ENCODE results near the gene DENND2A. TPM values are rescaled to one million over a fixed set of nuclear protein-coding genes. Genes with fewer than 3 reads are reported as not detected.
"Not testable (repeated sequence)": the region's sequence is repeated elsewhere in the genome, so short reads cannot be mapped to it uniquely, and the experiment has no call there.

DENND2A gene
- total RNA-seq, 1 donor from 2014 or later: 6.3 TPM

DNA sequence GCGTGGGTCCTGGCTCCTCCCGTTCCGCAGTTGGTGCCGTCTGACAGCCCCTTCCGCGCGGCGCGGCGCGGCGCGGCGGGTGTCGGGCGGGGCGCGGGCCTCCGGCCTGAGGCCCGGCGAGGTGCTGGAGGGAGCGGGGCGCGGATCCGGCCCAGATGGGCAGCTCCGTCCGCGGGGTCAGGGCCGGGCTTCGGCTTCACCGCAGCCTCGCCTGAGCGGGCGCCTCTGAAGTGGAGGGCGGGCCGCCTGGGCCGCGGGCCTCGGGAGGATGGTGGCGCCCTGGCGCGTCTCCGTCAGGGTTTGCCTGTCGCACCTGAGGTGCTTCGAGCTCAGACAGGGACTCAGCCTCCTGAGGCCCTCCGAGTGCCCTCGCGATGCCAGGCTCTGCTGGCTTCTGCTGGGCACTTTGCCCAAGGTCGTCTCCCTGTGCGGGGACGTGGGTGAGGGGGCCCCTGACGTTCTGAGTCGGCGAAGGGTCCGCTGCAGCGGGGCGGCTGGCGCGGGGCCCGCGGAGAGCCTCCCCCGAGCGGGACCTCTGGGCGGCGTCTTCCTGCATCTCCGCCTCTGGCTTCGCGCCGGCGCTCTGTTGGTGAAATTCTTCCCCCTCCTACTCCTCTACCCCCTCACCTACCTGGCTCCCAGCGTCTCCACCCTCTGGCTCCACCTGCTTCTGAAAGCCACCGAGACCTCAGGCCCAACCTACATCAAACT is 32.6 kb upstream of the DENND2A start:
- DNase-seq (ENCODE audit: low spot score): peak; percentile 64

DNA sequence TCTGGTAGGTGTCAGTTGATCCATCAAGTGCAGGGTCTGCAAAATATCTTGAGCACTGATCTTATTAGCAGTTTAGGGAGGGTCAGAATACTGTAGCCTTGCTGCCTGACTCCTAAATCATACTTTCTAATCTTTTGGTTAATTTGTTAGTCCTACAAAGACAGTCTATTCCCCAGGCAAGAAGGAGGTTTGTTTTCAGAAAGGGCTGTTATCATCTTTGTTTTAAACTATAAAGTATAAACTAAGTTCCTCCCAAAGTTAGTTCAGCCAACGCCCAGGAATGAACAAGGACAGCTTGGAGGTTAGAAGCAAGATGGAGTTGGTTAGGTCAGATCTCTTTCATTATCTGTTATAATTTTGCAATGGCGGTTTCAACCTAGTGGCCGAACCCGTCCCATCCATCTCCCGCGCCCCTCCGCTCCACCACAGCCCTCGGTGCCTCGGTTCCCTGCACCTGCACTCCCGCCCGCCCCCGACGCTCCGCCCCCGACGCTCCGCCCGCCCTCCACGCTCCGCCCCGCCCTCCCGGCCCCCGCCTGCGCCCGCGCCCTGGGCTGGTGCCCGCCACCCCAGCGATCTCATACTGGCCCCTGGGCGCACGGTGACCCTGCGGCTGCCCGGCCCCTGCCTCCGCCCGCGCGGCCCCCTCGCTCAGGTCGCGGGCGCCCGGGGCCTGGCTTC is 31.9 kb upstream of the DENND2A start, which contains the start of gene ADCK2:
Gene ADCK2 (plus strand): TSS at position 564 of the 681 bp plus-strand sequence. CDS start 386 bp downstream, outside the sequence.
- DNase-seq (ENCODE audit: low spot score): peak; percentile 51

DNA sequence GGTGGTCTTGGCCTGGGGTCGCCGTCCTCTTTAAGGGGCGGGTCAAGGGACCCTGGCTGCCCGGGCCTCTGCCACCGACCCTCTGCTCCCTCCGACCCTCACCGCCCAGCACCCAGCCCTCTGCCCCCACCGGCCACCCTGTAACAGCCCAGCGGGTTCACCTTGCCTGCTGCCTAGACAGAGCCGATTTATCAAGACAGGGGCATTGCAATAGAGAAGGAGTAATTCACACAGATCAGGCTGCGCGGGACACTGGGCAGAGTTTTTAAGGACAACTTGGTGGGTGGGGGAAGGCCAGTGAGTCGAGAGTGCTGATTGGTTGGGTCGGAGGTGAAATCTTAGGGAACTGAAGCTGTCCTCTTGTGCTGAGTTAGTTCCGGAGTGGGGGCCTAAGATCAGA is 31.4 kb upstream of the DENND2A start:
- no peak for DNase-seq (ENCODE audit: low spot score)

DNA sequence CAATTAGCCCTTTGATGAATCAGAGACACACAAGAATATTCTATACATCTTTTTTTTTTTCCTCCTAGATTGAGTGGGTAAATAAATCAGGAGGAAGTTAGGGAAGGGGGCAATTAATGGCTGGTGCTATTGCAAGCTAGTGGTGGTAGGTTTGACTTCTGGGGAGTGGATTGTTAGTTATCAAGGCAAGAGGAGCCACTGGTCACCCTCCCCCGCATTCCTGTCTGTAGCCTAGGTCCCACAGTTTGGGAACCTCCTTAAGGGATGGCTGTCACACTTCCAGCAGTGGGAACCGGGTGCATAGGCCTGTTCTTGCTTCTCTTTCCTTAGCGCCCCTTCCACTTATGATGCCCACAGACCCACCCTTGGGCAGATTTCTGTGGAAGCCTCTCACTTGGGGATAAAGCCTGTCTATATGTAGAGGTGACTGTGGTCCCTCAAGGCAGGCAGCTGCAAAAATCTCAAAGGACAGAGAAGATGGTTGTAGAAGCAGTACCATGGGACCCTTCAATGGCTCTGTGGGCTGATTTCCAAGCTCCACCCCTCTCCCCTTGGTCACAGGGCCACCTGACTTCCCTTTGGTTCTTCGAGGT is 29.8 kb upstream of the DENND2A start:
- no peak for DNase-seq (ENCODE audit: low spot score)

DNA sequence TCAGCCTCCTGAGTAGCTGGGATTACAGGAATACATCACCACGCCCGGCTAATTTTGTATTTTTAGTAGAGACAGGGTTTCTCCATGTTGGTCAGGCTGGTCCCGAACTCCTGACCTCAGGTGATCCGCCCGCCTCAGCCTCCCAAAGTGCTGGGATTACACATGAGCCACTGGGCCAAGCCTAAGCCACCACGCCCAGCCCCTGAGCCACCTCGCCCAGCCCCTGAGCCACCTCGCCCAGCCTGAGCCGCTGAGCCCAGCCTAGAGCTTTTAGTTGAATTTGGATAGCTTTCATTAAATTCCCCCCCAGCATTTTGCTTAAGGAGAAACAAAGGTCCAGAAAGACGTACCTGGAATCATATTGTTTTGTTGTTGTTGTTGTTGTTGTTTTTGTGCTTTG is 29.2 kb upstream of the DENND2A start:
- not testable (repeated sequence) for DNase-seq (ENCODE audit: low spot score)

DNA sequence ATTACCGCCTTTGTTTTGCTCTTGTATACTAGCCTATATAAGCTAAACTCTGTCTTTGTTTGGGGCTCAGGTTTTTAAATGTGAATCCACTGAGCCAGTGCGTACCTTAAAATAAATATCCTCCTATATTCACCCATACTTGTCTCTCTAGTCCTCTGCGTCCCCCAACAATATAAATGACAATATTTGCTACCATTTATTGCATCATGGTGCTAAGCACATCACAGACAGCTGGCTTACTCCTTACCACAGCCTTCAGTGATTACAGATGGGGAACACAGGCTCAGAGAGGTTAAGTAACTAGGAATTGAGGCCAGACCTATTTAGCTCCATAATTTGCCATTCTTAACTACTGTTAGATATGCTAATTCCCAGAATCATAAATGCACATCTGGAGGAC is 28.7 kb upstream of the DENND2A start:
- no peak for DNase-seq (ENCODE audit: low spot score)

DNA sequence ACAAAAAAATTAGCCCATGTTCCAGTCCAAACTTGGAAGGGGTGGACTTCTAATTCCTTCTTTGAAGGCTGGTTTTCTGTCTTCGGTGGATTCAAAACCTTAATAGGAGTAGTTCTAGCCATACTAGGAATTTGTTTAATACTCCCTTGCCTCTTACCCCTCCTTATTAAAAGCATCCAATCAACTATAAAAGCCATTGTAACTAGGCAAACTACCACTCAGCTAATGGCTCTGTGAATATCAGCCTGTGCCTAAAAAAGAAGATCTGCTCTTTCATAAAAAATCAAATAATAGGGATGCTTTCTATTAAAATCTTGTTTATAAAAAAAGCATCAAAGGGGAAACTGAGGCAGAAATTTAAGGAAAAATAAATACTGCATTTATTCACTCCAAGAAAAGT is 28.0 kb upstream of the DENND2A start:
- no peak for DNase-seq (ENCODE audit: low spot score)

DNA sequence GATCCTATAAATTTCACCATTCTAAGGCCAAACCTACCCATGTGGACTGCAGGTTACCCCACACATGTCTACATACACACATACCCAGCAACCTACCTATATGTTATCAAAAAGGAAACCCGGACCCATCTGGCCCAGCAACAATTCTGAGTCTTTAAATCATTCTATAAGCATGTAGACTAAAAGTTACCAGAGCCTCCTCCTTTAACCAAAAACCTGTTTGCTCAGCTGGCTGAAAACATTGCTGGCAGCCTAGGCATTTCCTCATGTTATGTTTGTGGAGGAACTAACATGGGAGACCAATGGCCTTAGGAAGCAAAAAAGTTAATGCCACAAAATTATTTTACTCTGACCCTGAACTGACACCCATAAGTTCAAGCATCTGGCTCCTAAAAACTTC is 26.9 kb upstream of the DENND2A start:
- peak; percentile 35 for DNase-seq (ENCODE audit: low spot score)

DNA sequence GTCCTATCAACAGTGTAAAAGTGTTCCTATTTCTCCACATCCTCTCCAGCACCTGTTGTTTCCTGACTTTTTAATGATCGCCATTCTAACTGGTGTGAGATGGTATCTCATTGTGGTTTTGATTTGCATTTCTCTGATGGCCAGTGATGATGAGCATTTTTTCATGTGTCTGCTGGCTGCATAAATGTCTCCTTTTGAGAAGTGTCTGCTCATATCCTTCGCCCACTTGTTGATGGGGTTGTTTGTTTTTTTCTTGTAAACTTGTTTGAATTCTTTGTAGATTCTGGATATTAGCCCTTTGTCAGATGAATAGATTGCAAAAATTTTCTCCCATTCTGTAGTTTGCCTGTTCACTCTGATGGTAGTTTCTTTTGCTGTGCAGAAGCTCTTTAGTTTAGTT is 22.3 kb upstream of the DENND2A start:
- not testable (repeated sequence) for DNase-seq (ENCODE audit: low spot score)

DNA sequence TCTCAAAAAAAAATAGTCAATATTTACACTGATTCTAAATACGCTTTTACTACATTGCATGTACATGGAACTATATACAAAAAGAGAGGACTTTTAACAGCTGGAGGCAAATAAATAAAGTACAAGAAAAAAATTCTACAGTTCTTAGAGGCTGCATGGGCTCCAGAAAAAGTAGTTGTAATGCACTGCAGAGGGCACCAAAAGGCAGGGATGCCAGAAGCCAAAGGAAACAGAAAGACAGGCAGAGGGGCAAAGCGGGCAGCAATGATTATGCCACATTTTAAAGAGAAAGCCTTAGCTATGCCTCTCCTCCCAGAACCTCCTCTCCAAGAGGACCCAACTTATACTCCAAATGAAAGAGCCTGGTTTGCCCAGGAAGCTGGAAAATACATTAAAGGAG is 20.5 kb upstream of the DENND2A start:
- DNase-seq (ENCODE audit: low spot score): no peak

DNA sequence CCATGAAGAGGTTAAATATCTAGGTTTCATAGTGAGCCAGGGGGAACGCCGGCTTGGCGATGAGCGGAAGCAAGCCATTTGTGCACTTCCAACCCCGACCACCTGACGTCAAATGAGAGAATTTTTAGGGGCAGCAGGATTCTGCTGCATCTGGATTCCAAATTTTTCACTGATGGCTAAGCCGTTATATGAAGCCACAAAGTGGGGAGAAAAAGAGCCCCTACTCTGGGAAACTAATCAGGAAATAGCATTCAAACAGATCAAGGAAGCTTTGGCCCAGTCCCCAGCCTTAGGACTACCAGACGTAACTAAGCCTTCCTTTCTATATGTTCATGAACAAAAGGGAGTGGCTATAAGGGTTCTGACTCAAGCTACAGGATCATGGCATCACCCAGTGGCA is 19.2 kb upstream of the DENND2A start:
- DNase-seq (ENCODE audit: low spot score): no peak

DNA sequence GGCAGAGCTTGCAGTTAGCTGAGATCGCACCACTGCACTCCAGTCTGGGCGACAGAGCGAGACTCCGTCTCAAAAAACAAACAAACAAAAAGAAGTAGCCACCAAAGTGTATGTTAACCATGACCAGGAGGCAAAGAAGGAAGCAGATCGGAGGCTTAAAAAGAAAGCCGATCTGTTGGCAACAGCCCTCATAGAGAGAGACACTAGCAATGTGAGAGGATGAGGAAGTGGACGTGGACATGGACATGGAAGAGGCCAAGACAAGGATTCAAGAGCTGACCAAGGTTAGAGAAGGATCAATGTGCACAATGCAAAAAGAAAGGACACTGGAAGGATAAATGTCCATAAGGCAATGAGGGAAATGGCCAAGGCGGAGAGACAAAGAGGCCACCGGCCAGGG is 17.3 kb upstream of the DENND2A start:
- DNase-seq (ENCODE audit: low spot score): no peak

DNA sequence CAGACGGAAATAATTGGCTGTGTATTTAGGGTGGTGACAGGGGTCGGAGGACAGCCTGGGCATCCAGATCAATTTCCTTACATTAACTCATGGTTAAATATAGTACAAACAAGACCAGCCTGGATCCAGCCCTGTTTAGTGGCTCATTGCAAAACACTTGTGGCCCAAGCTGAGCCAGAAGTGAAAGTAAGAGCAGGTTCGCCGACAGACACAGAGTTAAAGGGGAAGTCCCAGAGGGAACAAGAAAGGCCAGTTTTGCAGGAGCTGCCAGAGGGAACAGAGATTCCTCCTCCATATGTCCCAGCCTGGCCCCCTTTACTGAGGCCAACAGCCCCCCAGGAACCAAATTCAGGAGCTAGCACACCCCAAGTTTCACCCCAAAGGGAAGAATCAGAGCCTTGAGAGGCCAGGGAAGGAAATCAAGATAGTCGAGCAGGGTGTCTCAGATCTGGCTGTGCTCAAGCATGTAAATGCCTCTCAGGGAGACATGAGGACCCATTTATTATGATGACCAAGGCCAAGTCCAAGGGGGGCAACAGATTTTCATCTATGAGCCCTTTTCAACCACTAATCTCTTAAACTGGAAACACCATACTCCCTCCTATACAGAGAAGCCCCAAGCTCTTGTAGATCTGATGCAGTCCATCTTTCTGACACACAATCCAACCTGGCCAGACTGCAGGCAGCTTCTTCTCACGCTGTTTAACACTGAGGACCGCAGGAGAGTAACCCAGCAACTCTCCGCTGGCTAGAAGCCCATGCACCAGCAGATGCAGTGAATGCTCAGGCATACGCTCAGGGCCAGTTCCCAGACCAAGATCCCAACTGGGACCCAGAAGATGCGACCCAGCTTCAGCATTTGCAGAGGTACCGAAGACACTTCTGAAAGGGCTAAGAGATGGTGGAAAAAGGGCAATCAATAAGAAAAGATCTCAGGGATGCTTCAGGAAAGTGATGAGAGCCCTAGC is 16.2 kb upstream of the DENND2A start:
- DNase-seq (ENCODE audit: low spot score): peak; percentile 78

DNA sequence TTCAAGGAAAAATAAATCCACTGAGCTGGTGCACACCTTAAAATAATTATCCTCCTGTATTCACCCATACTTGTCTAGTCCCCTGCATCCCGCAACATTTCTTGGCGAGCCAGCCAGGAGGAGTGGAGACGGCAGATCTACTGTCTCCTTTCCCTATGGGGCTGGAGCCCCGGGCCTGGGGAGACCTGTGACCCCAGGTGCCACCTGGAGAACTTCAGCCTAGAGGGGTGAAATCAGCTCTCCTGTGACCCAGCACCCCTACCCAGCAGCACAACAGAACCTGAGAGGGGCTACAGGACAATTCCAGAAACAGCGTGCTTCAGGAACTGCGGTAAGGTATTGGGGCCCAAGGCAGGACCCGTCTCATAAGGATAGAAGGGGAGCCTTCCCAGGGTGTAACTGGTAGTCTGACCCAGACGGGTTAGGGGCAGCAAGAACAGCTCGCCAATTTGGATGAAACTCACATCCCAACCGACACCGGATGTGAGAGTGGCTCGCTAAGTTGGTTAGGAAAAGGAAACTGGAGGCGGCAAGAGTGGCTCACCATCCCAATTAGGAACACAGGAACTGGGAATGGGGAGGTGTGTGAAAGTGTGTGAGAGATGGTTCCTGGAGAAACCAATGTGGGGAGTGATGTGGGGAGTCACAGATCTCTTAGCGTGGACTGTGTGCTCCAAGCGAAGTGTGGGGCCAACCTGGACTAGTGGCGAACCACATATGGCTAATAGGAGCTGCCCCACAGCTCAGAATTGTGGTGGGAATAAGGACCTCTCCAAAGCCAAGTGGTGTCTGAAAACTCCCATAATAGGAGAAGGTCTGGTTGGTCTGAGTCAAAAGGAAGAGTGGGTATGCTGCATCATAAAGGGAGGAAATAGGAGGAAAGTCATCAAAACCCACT is 15.1 kb upstream of the DENND2A start:
- DNase-seq (ENCODE audit: low spot score): no peak

DNA sequence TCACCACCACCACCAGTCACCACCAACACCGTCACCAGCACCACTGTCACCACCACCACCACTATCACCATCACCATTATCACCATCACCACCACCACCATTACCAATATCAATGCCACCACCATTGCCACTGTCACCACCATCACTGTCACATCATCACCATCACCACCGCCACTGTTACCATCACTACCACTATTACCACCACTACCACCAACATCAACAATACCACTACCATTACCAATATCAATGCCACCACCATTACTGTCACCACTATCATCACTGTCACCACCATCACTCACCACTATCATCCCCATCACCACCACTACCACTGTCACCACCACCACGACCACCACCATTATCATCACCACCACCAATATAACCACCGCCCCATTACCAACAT is 14.0 kb upstream of the DENND2A start:
- no peak for DNase-seq (ENCODE audit: low spot score)

DNA sequence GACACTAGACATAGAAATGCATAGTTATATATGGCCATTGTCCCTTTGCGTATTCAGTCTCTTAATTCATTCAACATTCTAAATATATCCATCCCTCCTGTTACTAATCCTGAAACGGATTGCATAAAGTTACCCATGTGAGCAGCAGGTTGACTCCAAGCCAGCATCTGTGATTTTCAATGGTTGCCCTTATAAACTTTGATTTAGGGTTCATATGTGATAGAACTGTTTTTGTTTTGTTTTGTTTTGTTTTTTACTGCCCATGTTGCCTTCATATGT is 13.4 kb upstream of the DENND2A start:
- no peak for DNase-seq (ENCODE audit: low spot score)

DNA sequence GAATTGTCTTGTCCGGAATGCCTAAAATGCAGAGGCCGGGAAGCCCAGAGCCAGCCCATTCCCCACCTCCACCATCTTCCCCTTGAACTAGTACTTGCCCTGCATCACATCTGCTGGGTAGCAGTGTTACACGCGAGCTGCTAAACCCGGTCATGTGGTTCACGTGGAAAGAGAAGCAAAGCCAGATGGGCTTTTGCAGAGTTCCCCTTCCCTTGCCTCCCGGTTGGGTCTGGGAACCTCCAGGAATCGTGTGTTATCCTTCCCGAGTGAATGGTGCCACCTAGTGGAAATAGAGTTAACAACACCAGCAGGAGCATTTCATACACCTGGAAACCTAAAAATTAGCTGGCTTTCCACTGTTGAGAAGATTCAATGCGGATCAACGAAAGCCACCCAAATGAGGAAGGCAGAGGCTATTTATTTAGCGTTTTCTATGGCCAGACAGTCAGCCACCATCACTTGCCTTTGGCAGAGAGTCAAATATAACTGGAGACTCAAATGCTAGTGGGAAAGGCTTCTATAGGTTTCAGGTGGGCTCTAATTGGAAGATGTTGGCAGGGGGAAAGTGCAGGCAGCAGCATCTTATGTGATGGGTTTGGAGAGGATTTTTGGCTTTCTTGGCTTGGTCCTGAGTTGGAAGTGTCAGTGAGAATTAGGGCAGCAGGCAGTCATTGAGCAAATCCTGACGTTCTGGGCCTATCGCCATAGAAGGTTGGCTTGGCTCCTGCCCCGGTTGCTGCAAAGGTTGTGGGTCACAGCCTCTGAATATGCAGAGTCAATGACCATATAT is 12.9 kb upstream of the DENND2A start:
- DNase-seq (ENCODE audit: low spot score): peak; percentile 85

DNA sequence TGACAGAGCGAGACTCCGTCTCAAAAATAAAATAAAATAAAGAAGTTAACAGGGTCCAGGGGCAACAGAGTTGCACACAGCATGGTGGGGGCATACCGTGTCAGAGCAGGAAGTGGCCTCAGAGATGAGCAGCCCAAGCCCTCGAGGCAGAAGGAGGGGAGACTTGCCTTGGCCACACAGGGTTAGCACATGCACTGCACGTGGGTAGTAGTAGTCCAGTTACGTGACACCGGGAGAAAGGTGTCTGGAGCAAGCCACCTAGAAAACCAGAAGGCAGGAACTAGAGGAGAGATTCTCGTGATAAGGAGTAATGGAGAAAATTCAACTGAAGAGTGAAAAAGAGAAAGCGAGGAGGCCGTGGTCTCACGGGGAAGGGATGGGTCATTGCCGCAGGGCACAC is 9.8 kb upstream of the DENND2A start:
- DNase-seq (ENCODE audit: low spot score): no peak

DNA sequence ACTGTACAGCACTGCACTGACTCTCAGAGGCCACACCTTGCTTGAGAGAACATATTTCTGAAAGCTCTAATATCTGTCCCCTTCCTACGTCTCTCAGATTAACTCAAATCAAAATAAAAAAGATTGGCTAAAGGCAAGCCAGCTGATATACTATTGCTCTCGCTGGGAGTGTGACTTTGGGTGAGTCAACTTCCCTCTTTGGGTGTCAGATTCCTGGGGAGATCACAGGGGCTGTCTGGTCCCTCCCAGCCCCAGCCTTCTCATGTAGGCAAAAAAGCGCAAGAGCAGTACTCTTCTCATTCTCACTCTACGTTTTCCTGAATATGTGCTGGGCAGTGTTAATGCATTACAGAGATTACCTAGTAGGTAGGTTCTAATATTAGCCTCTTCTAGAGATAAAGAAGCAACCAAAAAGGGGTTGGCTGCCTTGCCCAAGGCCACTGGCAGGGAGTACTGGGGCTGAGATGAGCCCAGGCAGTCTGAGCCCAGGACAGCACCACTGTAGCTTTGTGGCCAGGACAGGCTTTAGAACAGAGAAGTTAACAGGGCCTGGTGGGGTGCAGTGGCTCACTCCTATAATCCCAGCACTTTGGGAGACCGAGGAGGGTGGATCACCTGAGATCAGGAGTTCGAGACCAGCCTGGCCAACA is 9.1 kb upstream of the DENND2A start:
- DNase-seq (ENCODE audit: low spot score): no peak

Measured in umbilical cord (tissue), 2 donors.